ENCODE measurements around the gene SLC7A11.

Gene SLC7A11

GRCh38 chr4:138236037-138236436 lies 6.1 kb downstream of the SLC7A11 start:
- Histone ChIP-seq H3K79me1 (ENCODE audit: low read length) (peaks cover 1% of the 10 kb centered on the region), H3K4me2 (ENCODE audit: low read length) (no peak overlapping the region), H4K8ac (ENCODE audit: low read depth, low read length) (no peak overlapping the region), H3K27ac (ENCODE audit: low read depth, low read length) (no peak overlapping the region), H2AK5ac (ENCODE audit: low read length) (no peak overlapping the region), H3K36me3 (ENCODE audit: control insufficient read depth, insufficient read depth, low read length) (no peaks in the 10 kb centered on the region), H3K56ac (ENCODE audit: low read length) (no peak overlapping the region), H3K4me3 (ENCODE audit: low read length) (no peak overlapping the region), H2BK5ac (ENCODE audit: low read length) (no peak overlapping the region), H3K27me3 (ENCODE audit: insufficient read depth, low read length, poor library complexity) (no peaks in the 10 kb centered on the region), H3K9ac (ENCODE audit: low read length) (no peak overlapping the region), H3K18ac (ENCODE audit: low read length) (no peak overlapping the region), H4K5ac (ENCODE audit: low read length) (no peak overlapping the region), H3K23ac (ENCODE audit: low read length) (no peak overlapping the region), H3K4me1 (ENCODE audit: control insufficient read depth, low read depth, low read length) (no peaks in the 10 kb centered on the region), H3K79me2 (ENCODE audit: control insufficient read depth, insufficient read depth, low read length) (peaks cover 18% of the 10 kb centered on the region), H2BK15ac (replicated peaks; ENCODE audit: low read depth) (no peak overlapping the region), H2BK120ac (ENCODE audit: low read depth, low read length) (no peak overlapping the region), H3K4ac (ENCODE audit: low read depth, low read length) (no peak overlapping the region)
- no CpG with 5 or more reads among the region's 2 CpGs for WGBS (ENCODE audit: extremely low coverage, insufficient coverage, low lambda C conversion rate)
- no peak for DNase-seq

GRCh38 chr4:138235419-138235952 lies 6.7 kb downstream of the SLC7A11 start:
- H3K27ac ChIP-seq (ENCODE audit: low read depth, low read length), result no peak overlapping the region
- peak; percentile 82 for DNase-seq

GRCh38 chr4:138234248-138234647 lies 7.9 kb downstream of the SLC7A11 start:
- no peak for DNase-seq
- Histone ChIP-seq H3K18ac (ENCODE audit: low read length) (no peak overlapping the region), H3K56ac (ENCODE audit: low read length) (no peak overlapping the region), H3K36me3 (ENCODE audit: control insufficient read depth, insufficient read depth, low read length) (no peaks in the 10 kb centered on the region), H3K79me1 (ENCODE audit: low read length) (peaks cover 1% of the 10 kb centered on the region), H3K27me3 (ENCODE audit: insufficient read depth, low read length, poor library complexity) (no peaks in the 10 kb centered on the region), H2AK5ac (ENCODE audit: low read length) (no peak overlapping the region), H2BK120ac (ENCODE audit: low read depth, low read length) (no peak overlapping the region), H4K5ac (ENCODE audit: low read length) (no peak overlapping the region), H3K27ac (ENCODE audit: low read depth, low read length) (no peak overlapping the region), H3K4me2 (ENCODE audit: low read length) (no peak overlapping the region), H4K8ac (ENCODE audit: low read depth, low read length) (no peak overlapping the region), H3K9ac (ENCODE audit: low read length) (no peak overlapping the region), H3K4ac (ENCODE audit: low read depth, low read length) (no peak overlapping the region), H3K4me1 (ENCODE audit: control insufficient read depth, low read depth, low read length) (no peaks in the 10 kb centered on the region), H3K4me3 (ENCODE audit: low read length) (no peak overlapping the region), H3K23ac (ENCODE audit: low read length) (no peak overlapping the region), H2BK15ac (replicated peaks; ENCODE audit: low read depth) (no peak overlapping the region), H3K79me2 (ENCODE audit: control insufficient read depth, insufficient read depth, low read length) (peaks cover 13% of the 10 kb centered on the region), H2BK5ac (ENCODE audit: low read length) (no peak overlapping the region)
- WGBS (ENCODE audit: extremely low coverage, insufficient coverage, low lambda C conversion rate), result no CpG with 5 or more reads among the region's 1 CpG

More at GRCh38 chr4:138235419-138235952, 6.7 kb downstream of the SLC7A11 start:
- H3K27me3 ChIP-seq (ENCODE audit: insufficient read depth, low read length, poor library complexity), result no peaks in the 10 kb centered on the region
- H3K23ac ChIP-seq (ENCODE audit: low read length), result no peak overlapping the region
- no peak overlapping the region for H2BK120ac ChIP-seq (ENCODE audit: low read depth, low read length)
- H3K9ac ChIP-seq (ENCODE audit: low read length), result no peak overlapping the region
- no peak overlapping the region for H4K5ac ChIP-seq (ENCODE audit: low read length)
- no peak overlapping the region for H3K4me3 ChIP-seq (ENCODE audit: low read length)
- H3K79me1 ChIP-seq (ENCODE audit: low read length), result peaks cover 1% of the 10 kb centered on the region
- peaks cover 14% of the 10 kb centered on the region for H3K79me2 ChIP-seq (ENCODE audit: control insufficient read depth, insufficient read depth, low read length)
- H2BK5ac ChIP-seq (ENCODE audit: low read length), result no peak overlapping the region
- no peak overlapping the region for H2AK5ac ChIP-seq (ENCODE audit: low read length)
- H4K8ac ChIP-seq (ENCODE audit: low read depth, low read length), result no peak overlapping the region
- H2BK15ac ChIP-seq (replicated peaks; ENCODE audit: low read depth), result no peak overlapping the region
- H3K4me1 ChIP-seq (ENCODE audit: control insufficient read depth, low read depth, low read length), result no peaks in the 10 kb centered on the region
- H3K18ac ChIP-seq (ENCODE audit: low read length), result no peak overlapping the region
- no peak overlapping the region for H3K56ac ChIP-seq (ENCODE audit: low read length)
- H3K4me2 ChIP-seq (ENCODE audit: low read length), result no peak overlapping the region
- WGBS (ENCODE audit: extremely low coverage, insufficient coverage, low lambda C conversion rate), result no CpG with 5 or more reads among the region's 1 CpG
- no peaks in the 10 kb centered on the region for H3K36me3 ChIP-seq (ENCODE audit: control insufficient read depth, insufficient read depth, low read length)
- no peak overlapping the region for H3K4ac ChIP-seq (ENCODE audit: low read depth, low read length)

GRCh38 chr4:138233313-138234034 lies 8.7 kb downstream of the SLC7A11 start:
- Histone ChIP-seq H3K18ac (ENCODE audit: low read length) (peak overlapping the region; percentile 18), H3K36me3 (ENCODE audit: control insufficient read depth, insufficient read depth, low read length) (no peaks in the 10 kb centered on the region), H3K27ac (ENCODE audit: low read depth, low read length) (no peak overlapping the region), H2AK5ac (ENCODE audit: low read length) (no peak overlapping the region), H3K79me2 (ENCODE audit: control insufficient read depth, insufficient read depth, low read length) (peaks cover 7% of the 10 kb centered on the region), H3K9ac (ENCODE audit: low read length) (no peak overlapping the region), H2BK120ac (ENCODE audit: low read depth, low read length) (no peak overlapping the region), H3K4ac (ENCODE audit: low read depth, low read length) (no peak overlapping the region), H3K79me1 (ENCODE audit: low read length) (peaks cover 1% of the 10 kb centered on the region), H3K27me3 (ENCODE audit: insufficient read depth, low read length, poor library complexity) (no peaks in the 10 kb centered on the region), H4K5ac (ENCODE audit: low read length) (no peak overlapping the region), H3K4me2 (ENCODE audit: low read length) (no peak overlapping the region), H2BK5ac (ENCODE audit: low read length) (no peak overlapping the region), H2BK15ac (replicated peaks; ENCODE audit: low read depth) (no peak overlapping the region), H3K4me3 (ENCODE audit: low read length) (no peak overlapping the region), H4K8ac (ENCODE audit: low read depth, low read length) (no peak overlapping the region), H3K56ac (ENCODE audit: low read length) (no peak overlapping the region), H3K23ac (ENCODE audit: low read length) (no peak overlapping the region), H3K4me1 (ENCODE audit: control insufficient read depth, low read depth, low read length) (no peaks in the 10 kb centered on the region)
- DNase-seq, result no peak
- no CpG with 5 or more reads among the region's 9 CpGs for WGBS (ENCODE audit: extremely low coverage, insufficient coverage, low lambda C conversion rate)

GRCh38 chr4:138232364-138232763 lies 9.8 kb downstream of the SLC7A11 start:
- no peaks in the 10 kb centered on the region for H3K36me3 ChIP-seq (ENCODE audit: control insufficient read depth, insufficient read depth, low read length)
- no peak overlapping the region for H3K4me2 ChIP-seq (ENCODE audit: low read length)
- no peak overlapping the region for H3K9ac ChIP-seq (ENCODE audit: low read length)
- no peak overlapping the region for H2AK5ac ChIP-seq (ENCODE audit: low read length)
- no peaks in the 10 kb centered on the region for H3K27me3 ChIP-seq (ENCODE audit: insufficient read depth, low read length, poor library complexity)
- H2BK5ac ChIP-seq (ENCODE audit: low read length), result no peak overlapping the region
- H3K4me3 ChIP-seq (ENCODE audit: low read length), result no peak overlapping the region
- no peak overlapping the region for H3K27ac ChIP-seq (ENCODE audit: low read depth, low read length)
- no peak overlapping the region for H4K5ac ChIP-seq (ENCODE audit: low read length)
- peaks cover 1% of the 10 kb centered on the region for H3K79me2 ChIP-seq (ENCODE audit: control insufficient read depth, insufficient read depth, low read length)
- H2BK120ac ChIP-seq (ENCODE audit: low read depth, low read length), result no peak overlapping the region
- H3K4ac ChIP-seq (ENCODE audit: low read depth, low read length), result no peak overlapping the region
- no peak overlapping the region for H2BK15ac ChIP-seq (replicated peaks; ENCODE audit: low read depth)
- no peaks in the 10 kb centered on the region for H3K4me1 ChIP-seq (ENCODE audit: control insufficient read depth, low read depth, low read length)
- no peak overlapping the region for H4K8ac ChIP-seq (ENCODE audit: low read depth, low read length)
- WGBS (ENCODE audit: extremely low coverage, insufficient coverage, low lambda C conversion rate), result no CpG with 5 or more reads among the region's 1 CpG
- no peak overlapping the region for H3K23ac ChIP-seq (ENCODE audit: low read length)
- H3K79me1 ChIP-seq (ENCODE audit: low read length), result no peaks in the 10 kb centered on the region
- DNase-seq, result no peak
- H3K56ac ChIP-seq (ENCODE audit: low read length), result no peak overlapping the region
- H3K18ac ChIP-seq (ENCODE audit: low read length), result no peak overlapping the region

- H3K4me2 ChIP-seq (ENCODE audit: low read length), result no peak overlapping the region
- H2AK5ac ChIP-seq (ENCODE audit: low read length), result no peak overlapping the region
- no peak overlapping the region for H3K56ac ChIP-seq (ENCODE audit: low read length)
- H3K9ac ChIP-seq (ENCODE audit: low read length), result no peak overlapping the region
- H3K4me3 ChIP-seq (ENCODE audit: low read length), result no peak overlapping the region
- H4K5ac ChIP-seq (ENCODE audit: low read length), result no peak overlapping the region
- H3K27ac ChIP-seq (ENCODE audit: low read depth, low read length), result no peak overlapping the region
- H2BK5ac ChIP-seq (ENCODE audit: low read length), result no peak overlapping the region
- no peaks in the 10 kb centered on the region for H3K4me1 ChIP-seq (ENCODE audit: control insufficient read depth, low read depth, low read length)
- H2BK15ac ChIP-seq (replicated peaks; ENCODE audit: low read depth), result no peak overlapping the region
- no peak overlapping the region for H3K4ac ChIP-seq (ENCODE audit: low read depth, low read length)
- no peak overlapping the region for H4K8ac ChIP-seq (ENCODE audit: low read depth, low read length)
- no peak overlapping the region for H2BK120ac ChIP-seq (ENCODE audit: low read depth, low read length)
- H3K79me1 ChIP-seq (ENCODE audit: low read length), result no peaks in the 10 kb centered on the region
- no CpG with 5 or more reads among the region's 3 CpGs for WGBS (ENCODE audit: extremely low coverage, insufficient coverage, low lambda C conversion rate)
- DNase-seq, result no peak
- H3K79me2 ChIP-seq (ENCODE audit: control insufficient read depth, insufficient read depth, low read length), result no peaks in the 10 kb centered on the region
- H3K27me3 ChIP-seq (ENCODE audit: insufficient read depth, low read length, poor library complexity), result no peaks in the 10 kb centered on the region
- H3K36me3 ChIP-seq (ENCODE audit: control insufficient read depth, insufficient read depth, low read length), result no peaks in the 10 kb centered on the region
- no peak overlapping the region for H3K23ac ChIP-seq (ENCODE audit: low read length)
- no peak overlapping the region for H3K18ac ChIP-seq (ENCODE audit: low read length)
These were observed 12.1 kb downstream of the SLC7A11 start for GRCh38 chr4:138230048-138230447.

All from mesendoderm (in vitro differentiated cells).